WTC11 (cell line): ENCODE measurements around the gene TMEM54. TPM values are rescaled to one million over a fixed set of nuclear protein-coding genes. Genes with fewer than 3 reads are reported as not detected.

Experiments
- ATAC-seq: fragments of 200-7000 bp; cut with Tn5 transposase; 2 replicates; pipeline ENCODE4 v1.10.0; 2021; ENCODE audit warnings: mild to moderate bottlenecking, moderate library complexity
- CTCF ChIA-PET: fragments of 300-600 bp; sonication (Branson Sonifier 250); formaldehyde crosslinking; loops from one replicate; lab custom pipeline; 2021; ENCODE audit warnings: antibody characterized with exemption; lab: Charles Lee
- POLR2A ChIA-PET: fragments of 350-600 bp; sonication (Branson Sonifier 250); formaldehyde crosslinking; loops from one replicate; lab custom pipeline; 2021; ENCODE audit warnings: antibody characterized with exemption; lab: Charles Lee
- DNase-seq: peaks from one replicate; pipeline ENCODE4 v3.0.0; 2021; ENCODE audit warnings: low spot score
- H3K27ac Mint-ChIP-seq: 2 replicates; pipeline ENCODE4 v1.8.0; 2021; ENCODE audit warnings: mixed read lengths
- H3K27me3 Mint-ChIP-seq: 2 replicates; pipeline ENCODE4 v1.8.0; 2021; ENCODE audit warnings: low read depth, mild to moderate bottlenecking, moderate library complexity, mixed read lengths
- H3K36me3 Mint-ChIP-seq: 2 replicates; pipeline ENCODE4 v1.8.0; 2021; ENCODE audit warnings: mixed read lengths
- H3K4me1 Mint-ChIP-seq: 2 replicates; pipeline ENCODE4 v1.8.0; 2022; ENCODE audit warnings: mixed read lengths
- H3K4me3 Mint-ChIP-seq: 2 replicates; pipeline ENCODE4 v1.8.0; 2021; ENCODE audit warnings: mild to moderate bottlenecking, moderate library complexity, mixed read lengths
- H3K9me3 Mint-ChIP-seq: 2 replicates; pipeline ENCODE4 v1.8.0; 2021; ENCODE audit warnings: mixed read lengths
- ATF1 ChIP-seq: sonication (generic); formaldehyde crosslinking; IDR thresholded peaks from 2 replicates; pipeline ENCODE4 v1.8.1; 2023; ENCODE audit warnings: mild to moderate bottlenecking, moderate library complexity, missing genetic modification reagents
- FOXK1 ChIP-seq: sonication (generic); formaldehyde crosslinking; IDR thresholded peaks from 2 replicates; pipeline ENCODE4 v1.8.0; 2022; ENCODE audit warnings: mild to moderate bottlenecking, moderate library complexity, missing genetic modification reagents
- GABPB1 ChIP-seq: sonication (generic); formaldehyde crosslinking; IDR thresholded peaks from 2 replicates; pipeline ENCODE4 v1.8.1; 2023; ENCODE audit warnings: mild to moderate bottlenecking, missing genetic modification reagents
- GRHL2 ChIP-seq: fragments of 250-450 bp; sonication (Bioruptor Pico); IDR thresholded peaks from 2 replicates; pipeline ENCODE4 v1.8.0; 2022; ENCODE audit warnings: mild to moderate bottlenecking, moderate library complexity; ENCODE audit not compliant: insufficient replicate concordance, severe bottlenecking
- HMGA2 ChIP-seq: fragments of 250-450 bp; sonication (Bioruptor Pico); IDR thresholded peaks from 2 replicates; pipeline ENCODE4 v1.4.0; 2021; ENCODE audit warnings: mild to moderate bottlenecking, moderate library complexity
- IRF2 ChIP-seq: sonication (generic); formaldehyde crosslinking; IDR thresholded peaks from 2 replicates; pipeline ENCODE4 v1.8.0; 2022; ENCODE audit warnings: low read depth, missing genetic modification reagents, borderline replicate concordance
- PRRX2 ChIP-seq: fragments of 250-450 bp; sonication (Bioruptor Pico); IDR thresholded peaks from 2 replicates; pipeline ENCODE4 v1.8.0; 2021; ENCODE audit warnings: mild to moderate bottlenecking
- RORB ChIP-seq: fragments of 250-450 bp; sonication (Bioruptor Pico); IDR thresholded peaks from 2 replicates; pipeline ENCODE4 v1.9.0; 2021; ENCODE audit warnings: mild to moderate bottlenecking
- SMAD3 ChIP-seq: sonication (generic); formaldehyde crosslinking; IDR thresholded peaks from 2 replicates; pipeline ENCODE4 v1.8.0; 2022; ENCODE audit warnings: missing genetic modification reagents, mild to moderate bottlenecking, borderline replicate concordance
- USF1 ChIP-seq: sonication (generic); formaldehyde crosslinking; IDR thresholded peaks from 2 replicates; pipeline ENCODE4 v1.8.0; 2022; ENCODE audit warnings: mild to moderate bottlenecking, missing genetic modification reagents
- ZNF317 ChIP-seq: sonication (generic); formaldehyde crosslinking; IDR thresholded peaks from 2 replicates; pipeline ENCODE4 v1.8.1; 2023; ENCODE audit warnings: low read depth, mild to moderate bottlenecking, moderate library complexity, missing genetic modification reagents, borderline replicate concordance
- ZNF396 ChIP-seq: fragments of 250-450 bp; sonication (Bioruptor Pico); IDR thresholded peaks from 2 replicates; pipeline ENCODE4 v1.8.0; 2021; ENCODE audit warnings: mild to moderate bottlenecking, moderate library complexity, borderline replicate concordance
- total RNA-seq: library from RNA; stranded (reverse); gene quantifications from 3 replicates; pipeline ENCODE4 v1.2.3, GENCODE V29; 2021
- TF ChIP-seq, protein P1 (sequence below): sonication (generic); formaldehyde crosslinking; IDR thresholded peaks from 2 replicates; pipeline ENCODE4 v1.8.1; 2022; ENCODE audit warnings: low read depth, mild to moderate bottlenecking, moderate library complexity, missing genetic modification reagents, borderline replicate concordance
- TF ChIP-seq, protein P2 (sequence below): sonication (generic); formaldehyde crosslinking; IDR thresholded peaks from 2 replicates; pipeline ENCODE4 v1.8.1; 2023; ENCODE audit warnings: mild to moderate bottlenecking, missing genetic modification reagents, moderate library complexity
- TF ChIP-seq, protein P3 (sequence below): sonication (generic); formaldehyde crosslinking; IDR thresholded peaks from 2 replicates; pipeline ENCODE4 v1.8.1; 2023; ENCODE audit warnings: mild to moderate bottlenecking, moderate library complexity, missing genetic modification reagents
- TF ChIP-seq, protein P4 (sequence below): sonication (generic); formaldehyde crosslinking; conservative IDR thresholded peaks from 2 replicates; pipeline ENCODE4 v1.8.1; 2023; ENCODE audit warnings: mild to moderate bottlenecking, low read depth, missing genetic modification reagents, moderate library complexity

Gene TMEM54
- total RNA-seq, 1 experiment from 2014 or later: 20.7 TPM

GRCh38 chr1:32934535-32934934 is 33.3 kb upstream of the TMEM54 start (continued):
- TF ChIP-seq, protein P1, sequence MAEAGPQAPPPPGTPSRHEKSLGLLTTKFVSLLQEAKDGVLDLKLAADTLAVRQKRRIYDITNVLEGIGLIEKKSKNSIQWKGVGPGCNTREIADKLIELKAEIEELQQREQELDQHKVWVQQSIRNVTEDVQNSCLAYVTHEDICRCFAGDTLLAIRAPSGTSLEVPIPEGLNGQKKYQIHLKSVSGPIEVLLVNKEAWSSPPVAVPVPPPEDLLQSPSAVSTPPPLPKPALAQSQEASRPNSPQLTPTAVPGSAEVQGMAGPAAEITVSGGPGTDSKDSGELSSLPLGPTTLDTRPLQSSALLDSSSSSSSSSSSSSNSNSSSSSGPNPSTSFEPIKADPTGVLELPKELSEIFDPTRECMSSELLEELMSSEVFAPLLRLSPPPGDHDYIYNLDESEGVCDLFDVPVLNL: no peak
- TF ChIP-seq, protein P2, sequence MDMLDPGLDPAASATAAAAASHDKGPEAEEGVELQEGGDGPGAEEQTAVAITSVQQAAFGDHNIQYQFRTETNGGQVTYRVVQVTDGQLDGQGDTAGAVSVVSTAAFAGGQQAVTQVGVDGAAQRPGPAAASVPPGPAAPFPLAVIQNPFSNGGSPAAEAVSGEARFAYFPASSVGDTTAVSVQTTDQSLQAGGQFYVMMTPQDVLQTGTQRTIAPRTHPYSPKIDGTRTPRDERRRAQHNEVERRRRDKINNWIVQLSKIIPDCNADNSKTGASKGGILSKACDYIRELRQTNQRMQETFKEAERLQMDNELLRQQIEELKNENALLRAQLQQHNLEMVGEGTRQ (CRISPR knock-in tag): no peak
- TF ChIP-seq, protein P3, sequence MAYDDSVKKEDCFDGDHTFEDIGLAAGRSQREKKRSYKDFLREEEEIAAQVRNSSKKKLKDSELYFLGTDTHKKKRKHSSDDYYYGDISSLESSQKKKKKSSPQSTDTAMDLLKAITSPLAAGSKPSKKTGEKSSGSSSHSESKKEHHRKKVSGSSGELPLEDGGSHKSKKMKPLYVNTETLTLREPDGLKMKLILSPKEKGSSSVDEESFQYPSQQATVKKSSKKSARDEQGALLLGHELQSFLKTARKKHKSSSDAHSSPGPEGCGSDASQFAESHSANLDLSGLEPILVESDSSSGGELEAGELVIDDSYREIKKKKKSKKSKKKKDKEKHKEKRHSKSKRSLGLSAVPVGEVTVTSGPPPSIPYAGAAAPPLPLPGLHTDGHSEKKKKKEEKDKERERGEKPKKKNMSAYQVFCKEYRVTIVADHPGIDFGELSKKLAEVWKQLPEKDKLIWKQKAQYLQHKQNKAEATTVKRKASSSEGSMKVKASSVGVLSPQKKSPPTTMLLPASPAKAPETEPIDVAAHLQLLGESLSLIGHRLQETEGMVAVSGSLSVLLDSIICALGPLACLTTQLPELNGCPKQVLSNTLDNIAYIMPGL (CRISPR knock-in tag): no peak
- no peak for TF ChIP-seq IRF2
- TF ChIP-seq ZNF396: no peak
- no peak for TF ChIP-seq PRRX2

- no peak for TF ChIP-seq ZNF317 (CRISPR knock-in tag)
- 0 out of 2 replicates have a peak, but pooled peaks have one; percentile 34 for TF ChIP-seq GABPB1 (CRISPR knock-in tag)
- peaks cover 7% of the 10 kb centered on the region for H3K4me1 Mint-ChIP-seq
- peaks cover 12% of the 10 kb centered on the region for H3K36me3 Mint-ChIP-seq
- POLR2A ChIA-PET: interaction anchor here (1.0 to 1.1 kb wide), 2 partner anchors 29 to 58 kb away, joined by 3 read pairs; no protein-coding TSS in a partner anchor
- peak overlapping the region; percentile 94 for H3K27ac Mint-ChIP-seq
- DNase-seq (no peak), ATAC-seq (no peak; the same call in 1 of the 2 replicates)
- CTCF ChIA-PET: interaction anchor here (0.7 to 3.6 kb wide), 31 partner anchors 8 to 537 kb away, joined by 3 to 34 read pairs (median 5); partner anchors contain the start of genes AZIN2, HPCA and RNF19B
- no peaks in the 10 kb centered on the region for H3K9me3 Mint-ChIP-seq
- peaks cover 5% of the 10 kb centered on the region for H3K27me3 Mint-ChIP-seq
- H3K4me3 Mint-ChIP-seq: no peak overlapping the region
These were observed 32.6 kb upstream of the TMEM54 start for GRCh38 chr1:32933742-32934322.

DNA sequence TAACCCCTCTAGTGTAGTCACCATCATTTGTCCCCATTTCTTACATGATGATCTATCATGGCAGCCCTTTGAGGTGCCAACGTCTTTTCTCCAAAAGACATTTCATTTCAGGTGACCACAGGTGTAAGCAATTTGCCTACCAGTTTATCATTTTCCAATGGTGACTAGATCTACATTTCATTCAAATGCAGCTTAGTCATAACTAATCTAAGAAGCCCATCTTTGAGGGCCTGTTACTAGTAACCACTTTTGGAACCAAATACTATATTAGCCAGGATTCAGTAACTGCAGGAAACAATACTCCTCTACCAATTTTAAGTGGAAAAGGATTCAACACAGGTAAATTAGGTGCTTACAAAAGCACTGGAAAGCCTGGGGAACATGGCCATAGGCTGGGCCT is 30.6 kb upstream of the TMEM54 start:
- H3K27me3 Mint-ChIP-seq: peaks cover 26% of the 10 kb centered on the region
- CTCF ChIA-PET: interaction anchor here (0.8 to 3.5 kb wide), 7 partner anchors 56 to 154 kb away, joined by 3 to 34 read pairs (median 4); no protein-coding TSS in a partner anchor
- POLR2A ChIA-PET: no interaction called here
- TF ChIP-seq, protein P2 (CRISPR knock-in tag): no peak
- no peak for TF ChIP-seq SMAD3 (CRISPR knock-in tag)
- TF ChIP-seq HMGA2 (CRISPR knock-in tag): no peak
- TF ChIP-seq GRHL2 (CRISPR knock-in tag): no peak
- TF ChIP-seq FOXK1 (CRISPR knock-in tag): no peak
- TF ChIP-seq USF1: no peak
- TF ChIP-seq RORB: no peak
- no peak overlapping the region for H3K4me3 Mint-ChIP-seq
- ATAC-seq: no peak
- peaks cover 1% of the 10 kb centered on the region; the same call in 1 of the 2 replicates for H3K36me3 Mint-ChIP-seq
- H3K27ac Mint-ChIP-seq: no peak overlapping the region
- DNase-seq: no peak
- peaks cover 10% of the 10 kb centered on the region for H3K4me1 Mint-ChIP-seq
- no peaks in the 10 kb centered on the region for H3K9me3 Mint-ChIP-seq

DNA sequence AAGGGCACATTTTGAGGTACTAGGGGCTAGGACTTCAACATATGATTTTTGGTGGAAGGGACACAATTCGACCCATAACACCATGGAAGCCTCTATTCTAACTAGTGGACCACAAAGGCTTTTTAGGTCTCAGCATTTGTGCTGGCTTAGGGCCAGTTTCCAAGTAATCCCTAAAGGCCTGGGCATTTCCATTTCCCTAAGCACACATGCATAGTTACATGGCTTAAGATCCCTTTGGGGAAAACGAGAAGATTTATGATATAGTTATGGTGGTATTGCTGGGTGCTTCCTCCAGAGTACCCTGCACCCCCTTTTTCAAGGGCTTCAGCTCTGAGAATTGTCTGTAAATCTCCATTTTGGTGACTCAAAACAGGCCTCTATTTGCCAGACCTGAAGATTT is 28.2 kb upstream of the TMEM54 start:
- TF ChIP-seq, protein P4, sequence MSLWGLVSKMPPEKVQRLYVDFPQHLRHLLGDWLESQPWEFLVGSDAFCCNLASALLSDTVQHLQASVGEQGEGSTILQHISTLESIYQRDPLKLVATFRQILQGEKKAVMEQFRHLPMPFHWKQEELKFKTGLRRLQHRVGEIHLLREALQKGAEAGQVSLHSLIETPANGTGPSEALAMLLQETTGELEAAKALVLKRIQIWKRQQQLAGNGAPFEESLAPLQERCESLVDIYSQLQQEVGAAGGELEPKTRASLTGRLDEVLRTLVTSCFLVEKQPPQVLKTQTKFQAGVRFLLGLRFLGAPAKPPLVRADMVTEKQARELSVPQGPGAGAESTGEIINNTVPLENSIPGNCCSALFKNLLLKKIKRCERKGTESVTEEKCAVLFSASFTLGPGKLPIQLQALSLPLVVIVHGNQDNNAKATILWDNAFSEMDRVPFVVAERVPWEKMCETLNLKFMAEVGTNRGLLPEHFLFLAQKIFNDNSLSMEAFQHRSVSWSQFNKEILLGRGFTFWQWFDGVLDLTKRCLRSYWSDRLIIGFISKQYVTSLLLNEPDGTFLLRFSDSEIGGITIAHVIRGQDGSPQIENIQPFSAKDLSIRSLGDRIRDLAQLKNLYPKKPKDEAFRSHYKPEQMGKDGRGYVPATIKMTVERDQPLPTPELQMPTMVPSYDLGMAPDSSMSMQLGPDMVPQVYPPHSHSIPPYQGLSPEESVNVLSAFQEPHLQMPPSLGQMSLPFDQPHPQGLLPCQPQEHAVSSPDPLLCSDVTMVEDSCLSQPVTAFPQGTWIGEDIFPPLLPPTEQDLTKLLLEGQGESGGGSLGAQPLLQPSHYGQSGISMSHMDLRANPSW (CRISPR knock-in tag): no peak
- TF ChIP-seq ATF1 (no peak), HMGA2 (CRISPR knock-in tag) (no peak)
- H3K27me3 Mint-ChIP-seq: peaks cover 50% of the 10 kb centered on the region
- DNase-seq (no peak), ATAC-seq (no peak)
- no peaks in the 10 kb centered on the region for H3K36me3 Mint-ChIP-seq
- no peaks in the 10 kb centered on the region for H3K9me3 Mint-ChIP-seq
- H3K4me3 Mint-ChIP-seq: no peak overlapping the region
- H3K27ac Mint-ChIP-seq: no peak overlapping the region
- POLR2A ChIA-PET: no interaction called here
- CTCF ChIA-PET: interaction anchor here (1.3 kb wide), 1 partner anchor 37 kb away, joined by 4 read pairs; no protein-coding TSS in a partner anchor
- peaks cover 26% of the 10 kb centered on the region for H3K4me1 Mint-ChIP-seq
